AG04449 (cell line): ENCODE results near the gene KCNK17.

Experiments used
- CTCF ChIA-PET: fragments of 350-600 bp; formaldehyde crosslinking; extraction: SDS; loops from one replicate; lab custom pipeline; 2021; ENCODE audit warnings: antibody characterized with exemption; lab: Yijun Ruan, JAX
- POLR2A ChIA-PET: fragments of 400-600, 350-600 bp; formaldehyde crosslinking; extraction: SDS; loops from one replicate; lab custom pipeline; 2020; ENCODE audit warnings: antibody characterized with exemption, inconsistent platforms; lab: Yijun Ruan, JAX
- DNase-seq: peaks from one replicate; pipeline ENCODE4 v3.0.0-alpha.2; 2010; ENCODE audit warnings: low read depth, low spot score
- H3K4me3 ChIP-seq: 2 replicates; pipeline ENCODE4 v1.5.1; 2011; ENCODE audit warnings: low read depth, mild to moderate bottlenecking, control low read depth, low read length
- CTCF ChIP-seq: IDR thresholded peaks from one replicate; pipeline ENCODE4 v1.5.1; 2011; ENCODE audit warnings: mild to moderate bottlenecking, moderate library complexity, low read length, control low read depth, inconsistent platforms; ENCODE audit not compliant: insufficient read depth; ENCODE audit errors: missing control alignments

The KCNK17 gene

GRCh38 chr6:39314273-39314795 lies at the start of gene KCNK17:
TSS of gene KCNK17 (minus strand) at chr6:39314419. CDS start at chr6:39314320, 99 bp downstream.
- CTCF ChIA-PET, result interaction anchor here (1.1 kb wide), 1 partner anchor 146 kb away, joined by 5 read pairs; no protein-coding TSS in a partner anchor
- DNase-seq, result no peak
- POLR2A ChIA-PET, result no interaction called here
- no peak for TF ChIP-seq CTCF
- H3K4me3 ChIP-seq, result no peak within 1 kb of the TSS

GRCh38 chr6:39363280-39363679 lies 49.1 kb upstream of the KCNK17 start:
- TF ChIP-seq CTCF, result no peak
- ChIA-PET POLR2A (no interaction called here), CTCF (interaction anchor here (1.0 to 8.2 kb wide), 11 partner anchors 10 to 945 kb away, joined by 3 to 40 read pairs (median 8); no protein-coding TSS in a partner anchor)
- H3K4me3 ChIP-seq, result no peak overlapping the region
- no peak for DNase-seq

GRCh38 chr6:39362487-39362865 lies 48.3 kb upstream of the KCNK17 start:
- TF ChIP-seq CTCF, result no peak
- H3K4me3 ChIP-seq, result no peak overlapping the region
- ChIA-PET POLR2A (no interaction called here), CTCF (interaction anchor here (1.0 to 8.2 kb wide), 16 partner anchors 8 to 946 kb away, joined by 3 to 40 read pairs (median 6); no protein-coding TSS in a partner anchor)
- no peak for DNase-seq

- H3K4me3 ChIP-seq, result peak overlapping the region; percentile 13; the same call in 1 of the 2 replicates
Observed at GRCh38 chr6:39361657-39362486, 47.7 kb upstream of the KCNK17 start.

GRCh38 chr6:39360378-39360777 lies 46.2 kb upstream of the KCNK17 start:
- TF ChIP-seq CTCF, result no peak
- ChIA-PET POLR2A (no interaction called here), CTCF (interaction anchor here (1.4 to 8.2 kb wide), 2 partner anchors 10 to 12 kb away, joined by 4 to 40 read pairs; no protein-coding TSS in a partner anchor)
- no peak for DNase-seq
- no peak overlapping the region for H3K4me3 ChIP-seq

More at GRCh38 chr6:39361657-39362486, 47.7 kb upstream of the KCNK17 start:
- peak; percentile 85 for TF ChIP-seq CTCF
- CTCF ChIA-PET, result interaction anchor here (0.6 to 8.2 kb wide), 20 partner anchors 8 to 1666 kb away, joined by 3 to 40 read pairs (median 4); no protein-coding TSS in a partner anchor
- POLR2A ChIA-PET, result interaction anchor here (0.5 kb wide), 1 partner anchor 532 kb away, joined by 4 read pairs; no protein-coding TSS in a partner anchor
- no peak for DNase-seq
